HUES6 (cell line): ENCODE data around the gene CAMK1D.

Experiments
- H3K27ac ChIP-seq: 2 replicates; pipeline ENCODE4 v1.7.0; 2013; ENCODE audit warnings: low read depth, mild to moderate bottlenecking, low read length, inconsistent platforms
- H3K27me3 ChIP-seq: 2 replicates; pipeline ENCODE4 v1.6.1; 2013; ENCODE audit warnings: low read length; ENCODE audit not compliant: control insufficient read depth, insufficient read depth
- H3K36me3 ChIP-seq: 2 replicates; pipeline ENCODE4 v1.6.1; 2013; ENCODE audit warnings: low read length; ENCODE audit not compliant: control insufficient read depth, insufficient read depth
- H3K4me1 ChIP-seq: 2 replicates; pipeline ENCODE4 v1.6.1; 2013; ENCODE audit warnings: low read length; ENCODE audit not compliant: control insufficient read depth, insufficient read depth
- H3K4me3 ChIP-seq: 2 replicates; pipeline ENCODE4 v1.5.1; 2013; ENCODE audit warnings: low read depth, low read length
- H3K9ac ChIP-seq: one replicate; pipeline ENCODE4 v1.6.1; 2013; ENCODE audit warnings: mild to moderate bottlenecking, low read length
- H3K9me3 ChIP-seq: 2 replicates; pipeline ENCODE4 v1.6.1; 2013; ENCODE audit warnings: low read depth, low read length; ENCODE audit not compliant: control insufficient read depth, insufficient read depth

The CAMK1D gene

DNA sequence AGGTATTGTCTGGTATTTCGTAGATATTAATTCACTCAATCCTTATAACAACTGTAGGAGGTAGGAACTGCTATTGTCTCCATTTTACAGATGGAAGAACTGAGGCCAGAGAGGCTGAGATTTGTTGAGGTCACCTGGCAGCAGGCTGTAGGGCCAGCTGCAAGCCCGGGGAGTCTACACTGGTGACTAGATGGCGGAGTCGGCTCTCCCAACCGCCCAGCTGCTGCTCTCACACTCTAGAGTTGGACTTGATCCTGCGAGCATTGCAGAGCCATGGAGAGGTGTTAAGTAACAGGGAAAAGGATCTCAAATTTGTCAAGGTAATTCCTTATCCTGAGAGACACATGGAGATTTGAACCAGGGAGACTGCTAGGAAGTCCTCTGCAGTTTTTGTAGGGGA is 124.1 kb downstream of the CAMK1D start:
- no peak overlapping the region for H3K9ac ChIP-seq
- H3K9me3 ChIP-seq = no peaks in the 10 kb centered on the region
- H3K27me3 ChIP-seq = no peaks in the 10 kb centered on the region
- no peak overlapping the region for H3K4me3 ChIP-seq
- no peak overlapping the region for H3K27ac ChIP-seq
- H3K36me3 ChIP-seq = no peaks in the 10 kb centered on the region
- no peaks in the 10 kb centered on the region; the same call in 1 of the 2 replicates for H3K4me1 ChIP-seq

DNA sequence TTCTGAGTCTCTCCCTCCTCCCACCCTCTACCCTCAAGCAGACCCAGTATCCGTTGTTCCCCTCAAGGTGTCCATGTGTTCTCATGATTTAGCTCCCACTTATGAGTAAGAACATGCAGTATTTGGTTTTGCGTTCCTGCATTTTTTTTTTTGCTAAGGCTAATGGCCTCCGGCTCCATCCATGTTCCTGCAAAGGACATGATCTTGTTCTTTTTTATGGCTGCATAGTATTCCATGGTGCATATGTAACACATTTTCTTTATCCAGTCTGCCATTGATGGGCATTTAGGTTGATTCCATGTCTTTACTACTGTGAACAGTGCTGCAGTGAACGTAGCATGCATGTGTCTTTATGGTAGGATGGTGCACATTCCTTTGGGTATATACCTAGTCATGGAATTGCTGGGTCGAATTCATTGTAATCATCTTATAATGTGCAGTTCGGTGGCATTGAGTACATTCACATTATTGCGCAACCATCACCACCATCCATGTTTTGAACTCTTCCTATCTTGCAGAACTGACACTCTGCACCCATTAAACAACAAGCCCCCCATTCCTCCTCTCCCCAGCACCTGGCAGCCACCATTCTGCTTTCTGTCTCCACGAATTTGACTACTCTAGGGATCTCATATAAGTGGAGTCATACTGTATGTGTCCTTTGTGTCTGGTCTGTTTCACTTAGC is 125.5 kb downstream of the CAMK1D start:
- H3K36me3 ChIP-seq = no peaks in the 10 kb centered on the region
- no peaks in the 10 kb centered on the region for H3K9me3 ChIP-seq
- H3K9ac ChIP-seq = no peak overlapping the region
- H3K4me3 ChIP-seq = no peak overlapping the region
- no peaks in the 10 kb centered on the region for H3K27me3 ChIP-seq
- no peaks in the 10 kb centered on the region for H3K4me1 ChIP-seq
- no peak overlapping the region for H3K27ac ChIP-seq

DNA sequence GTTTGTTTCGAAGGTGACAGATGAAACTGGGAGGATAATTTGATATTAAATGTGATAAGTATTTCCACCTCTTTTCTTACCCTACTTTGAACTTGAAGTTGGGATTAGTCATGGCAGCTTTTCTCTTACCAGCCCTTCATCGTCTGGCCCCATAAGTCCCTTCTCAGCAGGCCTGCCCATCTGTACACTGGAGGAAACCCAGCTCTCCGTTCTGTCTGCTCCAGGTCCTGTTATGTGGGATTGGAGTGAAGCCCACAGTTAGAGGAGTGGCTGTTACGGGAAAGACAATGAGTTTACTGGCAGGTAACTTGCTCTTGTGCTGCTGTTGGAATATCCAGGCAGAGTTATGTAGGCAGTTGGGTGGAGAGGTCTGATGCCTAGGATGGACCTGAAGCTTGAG is 127.3 kb downstream of the CAMK1D start:
- Histone ChIP-seq H3K27ac (no peak overlapping the region), H3K36me3 (no peaks in the 10 kb centered on the region), H3K4me3 (no peak overlapping the region), H3K27me3 (no peaks in the 10 kb centered on the region), H3K9me3 (peaks cover 10% of the 10 kb centered on the region; the same call in 1 of the 2 replicates), H3K9ac (no peak overlapping the region), H3K4me1 (no peaks in the 10 kb centered on the region)

DNA sequence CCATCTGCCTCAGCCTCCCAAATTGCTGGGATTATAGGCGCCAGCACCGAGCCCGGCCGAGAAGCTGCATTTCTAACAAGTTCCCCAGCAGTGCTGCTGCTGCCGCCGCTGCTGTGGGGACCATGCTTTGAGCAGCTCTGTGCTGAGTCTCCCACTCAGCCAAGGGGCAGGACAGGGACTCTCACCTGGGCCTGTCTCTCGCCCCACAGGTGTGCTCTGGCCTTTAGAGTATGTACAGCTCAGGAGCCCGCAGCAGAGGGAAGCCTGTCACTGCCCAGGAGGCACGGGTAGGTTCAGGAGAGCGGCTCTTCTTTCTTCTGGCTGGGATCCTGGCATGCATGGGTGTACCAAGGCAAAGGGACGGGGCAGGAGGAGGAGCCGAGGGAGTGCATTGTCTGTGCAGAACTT is 130.1 kb downstream of the CAMK1D start:
- peaks cover 10% of the 10 kb centered on the region; the same call in 1 of the 2 replicates for H3K9me3 ChIP-seq

DNA sequence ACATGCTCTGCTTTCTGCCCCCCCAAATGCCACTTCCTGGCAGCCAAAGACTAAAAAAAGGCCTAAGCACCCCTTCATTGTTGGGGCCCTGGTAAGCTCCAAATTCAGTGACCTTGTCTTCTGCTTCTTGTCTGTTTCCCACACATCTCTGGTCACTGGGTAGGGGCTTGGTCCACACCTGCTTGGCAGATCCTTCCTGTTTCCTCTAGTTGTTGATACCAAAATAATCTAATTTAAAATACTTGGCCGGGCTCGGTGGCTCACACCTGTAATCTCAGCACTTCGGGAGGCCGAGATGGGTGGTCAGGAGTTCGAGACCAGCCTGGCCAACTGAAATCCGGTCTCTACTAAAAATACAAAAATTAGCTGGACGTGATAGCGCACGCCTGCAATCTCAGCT is 130.6 kb downstream of the CAMK1D start:
- H3K4me1 ChIP-seq = peaks cover 18% of the 10 kb centered on the region
- peaks cover 10% of the 10 kb centered on the region; the same call in 1 of the 2 replicates for H3K9me3 ChIP-seq
- H3K36me3 ChIP-seq = no peaks in the 10 kb centered on the region
- no peaks in the 10 kb centered on the region for H3K27me3 ChIP-seq
- H3K9ac ChIP-seq = no peak overlapping the region
- H3K4me3 ChIP-seq = no peak overlapping the region
- H3K27ac ChIP-seq = no peak overlapping the region

More for the DNA sequence above, 130.1 kb downstream of the CAMK1D start:
- H3K27ac ChIP-seq = no peak overlapping the region
- no peaks in the 10 kb centered on the region for H3K36me3 ChIP-seq
- H3K4me1 ChIP-seq = peaks cover 15% of the 10 kb centered on the region
- H3K27me3 ChIP-seq = no peaks in the 10 kb centered on the region
- H3K4me3 ChIP-seq = no peak overlapping the region
- H3K9ac ChIP-seq = no peak overlapping the region

DNA sequence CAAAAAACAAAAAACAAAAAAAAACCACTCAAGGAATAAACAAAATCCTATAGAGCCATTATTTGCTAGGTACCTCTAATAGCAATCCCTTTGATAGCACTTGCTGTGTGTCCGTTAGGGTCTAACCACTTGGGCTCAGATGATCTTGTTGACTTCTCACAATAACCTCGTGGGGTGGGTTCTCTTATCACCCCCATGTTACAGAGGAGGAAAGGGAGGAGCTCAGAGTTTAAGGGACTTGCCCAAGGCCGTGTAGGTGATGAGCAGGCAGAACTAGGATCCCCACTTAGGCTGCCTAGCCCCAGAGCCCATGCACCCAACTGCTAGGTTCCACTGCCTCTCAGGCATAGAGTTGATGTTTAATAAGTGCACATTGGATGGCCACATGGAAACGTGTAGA is 131.1 kb downstream of the CAMK1D start:
- H3K27ac ChIP-seq = no peak overlapping the region
- no peaks in the 10 kb centered on the region for H3K36me3 ChIP-seq
- peaks cover 23% of the 10 kb centered on the region for H3K4me1 ChIP-seq
- H3K4me3 ChIP-seq = no peak overlapping the region
- no peak overlapping the region for H3K9ac ChIP-seq
- peaks cover 10% of the 10 kb centered on the region; the same call in 1 of the 2 replicates for H3K9me3 ChIP-seq
- H3K27me3 ChIP-seq = no peaks in the 10 kb centered on the region

DNA sequence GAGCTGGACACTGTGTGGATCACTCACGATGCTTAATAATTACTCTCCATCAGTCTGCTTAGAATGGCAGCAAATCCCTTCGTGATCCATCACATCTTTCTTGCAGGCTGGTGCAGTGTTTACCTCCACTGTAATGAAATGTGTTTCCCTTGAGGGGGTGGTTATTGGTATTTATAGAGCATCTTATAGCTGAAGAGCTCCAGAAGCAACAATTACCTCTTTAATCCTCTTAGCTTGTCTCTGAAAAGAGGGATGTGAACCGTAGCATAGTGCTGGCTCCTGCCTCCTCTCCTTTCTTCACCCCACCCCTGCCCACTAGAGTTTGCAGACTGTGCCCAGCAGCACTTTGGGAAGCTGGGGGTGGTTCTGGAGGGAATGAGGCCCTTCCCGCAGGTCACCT is 132.6 kb downstream of the CAMK1D start:
- Histone ChIP-seq H3K9ac (no peak overlapping the region), H3K27me3 (no peaks in the 10 kb centered on the region), H3K4me3 (no peak overlapping the region), H3K4me1 (peaks cover 26% of the 10 kb centered on the region), H3K36me3 (no peaks in the 10 kb centered on the region), H3K9me3 (peaks cover 10% of the 10 kb centered on the region; the same call in 1 of the 2 replicates), H3K27ac (no peak overlapping the region)

DNA sequence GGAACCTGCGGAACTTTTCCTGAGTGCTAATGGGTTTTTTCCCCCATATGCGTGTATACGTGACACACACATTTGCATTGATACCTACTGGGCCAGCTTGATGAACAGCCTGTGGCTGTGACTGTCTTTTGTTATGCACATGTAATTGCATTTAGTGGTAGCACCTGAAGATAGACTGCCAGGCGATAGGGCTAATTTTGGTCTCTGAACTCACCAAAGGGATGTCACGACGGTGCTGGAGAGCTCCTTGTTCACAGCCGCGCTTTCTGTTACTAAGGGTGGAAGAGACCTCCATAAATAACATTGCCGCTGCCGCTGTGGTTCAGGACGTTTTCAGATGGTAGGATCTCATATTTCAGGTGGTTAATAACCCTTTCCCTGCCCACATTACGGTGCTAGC is 133.2 kb downstream of the CAMK1D start:
- H3K4me3 ChIP-seq = peak overlapping the region; percentile 21; the same call in 1 of the 2 replicates
- H3K9me3 ChIP-seq = peaks cover 10% of the 10 kb centered on the region; the same call in 1 of the 2 replicates
- H3K36me3 ChIP-seq = no peaks in the 10 kb centered on the region
- H3K4me1 ChIP-seq = peaks cover 26% of the 10 kb centered on the region
- no peaks in the 10 kb centered on the region for H3K27me3 ChIP-seq
- H3K27ac ChIP-seq = no peak overlapping the region
- no peak overlapping the region for H3K9ac ChIP-seq

DNA sequence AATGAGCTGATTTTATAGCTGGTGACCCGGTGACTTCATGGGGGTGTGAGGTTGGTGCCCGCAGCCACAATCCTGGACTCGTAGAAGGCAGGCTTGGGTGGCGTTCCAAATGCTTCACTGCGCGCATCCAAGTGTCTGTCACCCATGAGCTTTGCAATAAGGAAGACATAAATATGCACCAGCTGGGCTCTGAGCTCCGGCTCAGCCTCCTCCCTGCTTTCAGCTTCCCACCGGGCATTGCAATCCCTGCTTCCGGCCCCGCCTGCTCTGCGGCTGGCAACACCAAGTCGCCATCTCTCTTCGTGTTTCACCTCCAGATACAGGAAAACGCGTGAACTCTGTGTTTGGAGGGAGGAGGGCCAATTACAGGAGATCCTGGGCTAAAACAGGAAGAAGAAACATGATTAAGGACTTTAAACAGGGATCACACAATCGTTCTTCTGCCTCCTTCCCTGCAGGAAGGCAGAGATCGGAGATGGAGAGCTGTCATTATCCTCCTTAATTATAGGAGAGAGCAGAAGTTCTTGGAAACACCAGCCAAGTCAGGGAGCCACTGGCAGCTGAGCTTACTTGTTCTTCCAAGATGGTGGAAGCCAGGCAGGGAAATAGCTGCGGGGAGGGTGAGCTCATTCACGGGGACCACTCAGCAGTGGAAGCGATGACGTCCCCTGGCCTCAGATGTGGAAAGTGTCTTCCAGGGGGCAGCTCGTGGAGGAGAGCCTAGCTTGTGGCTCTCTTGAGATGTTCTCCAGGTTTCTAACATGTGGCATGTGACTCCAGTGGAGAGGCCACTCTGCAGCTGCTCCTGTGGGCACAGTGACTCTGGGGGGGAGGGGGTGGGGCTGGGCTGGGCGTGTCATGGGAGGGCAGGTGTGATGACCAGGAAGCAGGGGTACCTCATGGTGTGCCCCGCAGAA is 134.9 kb downstream of the CAMK1D start:
- H3K27me3 ChIP-seq = no peaks in the 10 kb centered on the region
- peaks cover 26% of the 10 kb centered on the region for H3K4me1 ChIP-seq
- no peak overlapping the region for H3K9ac ChIP-seq
- H3K9me3 ChIP-seq = peaks cover 15% of the 10 kb centered on the region; the same call in 1 of the 2 replicates
- no peaks in the 10 kb centered on the region for H3K36me3 ChIP-seq
- no peak overlapping the region for H3K4me3 ChIP-seq
- H3K27ac ChIP-seq = no peak overlapping the region

DNA sequence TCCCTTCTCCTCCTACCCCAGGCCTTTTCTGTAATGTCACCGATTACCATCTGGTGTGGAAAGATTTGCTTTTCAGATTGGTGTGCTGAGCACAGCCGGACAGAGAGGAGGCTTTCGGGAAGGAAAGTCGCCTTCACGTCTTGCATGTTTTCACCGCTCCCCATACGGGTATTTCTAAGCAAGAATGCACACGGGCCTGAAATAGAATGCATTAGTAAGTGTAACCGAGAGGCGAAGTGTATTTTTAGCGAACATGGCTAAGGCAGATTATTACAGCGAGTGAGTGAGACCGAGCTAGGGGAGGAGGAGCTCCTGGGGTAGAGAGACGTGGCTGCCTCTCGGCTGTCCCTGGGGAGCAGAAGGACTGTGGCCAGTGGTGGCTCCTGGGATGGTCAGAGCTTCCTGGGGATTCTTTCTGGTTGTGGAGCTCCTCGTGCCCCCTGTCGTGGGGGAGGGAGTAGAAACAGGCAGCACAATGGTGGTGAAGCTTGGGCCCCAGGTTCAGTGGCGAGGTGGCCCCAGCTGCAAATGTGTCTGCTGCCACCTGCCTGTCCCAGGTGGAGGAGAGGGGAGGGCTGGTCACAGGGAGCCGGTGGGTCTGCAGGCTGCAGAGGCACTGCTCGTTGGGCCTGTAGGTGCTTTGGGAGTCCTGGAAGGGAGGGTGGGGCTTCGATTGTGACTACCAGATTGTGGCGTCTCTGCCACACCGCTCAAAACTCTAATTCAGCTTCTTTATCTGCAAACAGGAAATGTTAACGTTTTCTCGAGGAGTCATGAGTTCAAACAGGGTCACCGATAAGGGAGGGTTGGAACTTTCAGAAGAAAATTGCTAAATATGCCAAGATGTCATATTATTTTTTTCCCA is 135.8 kb downstream of the CAMK1D start:
- no peak overlapping the region for H3K9ac ChIP-seq

More for the DNA sequence above, 135.8 kb downstream of the CAMK1D start:
- Histone ChIP-seq H3K4me1 (peaks cover 26% of the 10 kb centered on the region), H3K9me3 (peaks cover 15% of the 10 kb centered on the region; the same call in 1 of the 2 replicates), H3K27me3 (no peaks in the 10 kb centered on the region), H3K27ac (no peak overlapping the region), H3K36me3 (no peaks in the 10 kb centered on the region), H3K4me3 (no peak overlapping the region)
